HCEC 1CT (cell line): Measurements from ENCODE around the gene ANGEL2.

Experiments
- DNase-seq: peaks from one replicate; pipeline ENCODE4 v3.0.0-alpha.2; 2017

ANGEL2 gene

GRCh38 chr1:212950243-212951125 is 65.2 kb downstream of the ANGEL2 start, which contains the start of gene VASH2:
TSS of gene VASH2 (plus strand) at chr1:212950541. CDS start at chr1:212951543, 1,002 bp downstream.
- peak; percentile 19 for DNase-seq

DNA sequence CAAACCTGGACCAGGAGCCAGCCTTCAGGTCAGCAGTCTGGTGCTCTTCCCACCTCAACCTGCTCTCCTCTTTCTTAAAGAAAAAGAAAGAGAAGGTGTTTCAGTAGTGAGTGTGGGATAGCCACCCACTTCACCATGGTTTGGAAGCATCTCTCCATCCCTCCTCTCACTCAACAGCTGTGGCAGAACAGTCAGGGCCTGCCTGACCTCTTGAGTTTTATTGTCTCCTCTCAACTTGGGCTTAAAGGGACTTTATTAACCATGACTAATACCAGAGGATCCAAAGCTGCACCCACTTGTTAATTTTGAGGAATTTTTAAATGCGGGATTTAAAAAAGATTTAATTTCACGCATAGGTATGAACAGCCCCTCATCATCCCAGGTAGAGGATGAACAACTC is 65.9 kb downstream of the ANGEL2 start:
- no peak for DNase-seq

GRCh38 chr1:212946872-212947271 is 68.8 kb downstream of the ANGEL2 start:
- no peak for DNase-seq

GRCh38 chr1:212945463-212946160 is 70.1 kb downstream of the ANGEL2 start:
- DNase-seq = no peak

DNA sequence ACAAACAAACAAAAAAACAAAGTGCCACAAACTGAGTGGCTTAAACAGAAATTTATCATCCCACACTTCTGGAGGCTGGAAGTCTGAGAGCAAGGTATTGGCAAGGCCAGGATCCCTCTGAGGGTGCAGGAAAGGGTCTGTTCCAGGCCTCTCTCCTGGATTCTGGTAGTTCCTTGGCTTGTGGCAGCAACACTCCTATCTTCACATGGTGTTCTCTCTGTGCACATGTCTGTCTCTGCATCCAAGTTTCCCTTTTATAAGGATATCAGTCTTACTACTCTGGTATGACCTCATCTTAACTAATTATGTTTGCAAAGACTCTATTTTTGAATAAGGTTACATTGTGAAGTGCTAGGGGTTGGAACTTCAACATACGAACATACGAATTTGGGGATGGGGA is 70.6 kb downstream of the ANGEL2 start:
- DNase-seq = no peak

- DNase-seq = no peak
These were observed 71.3 kb downstream of the ANGEL2 start for GRCh38 chr1:212944229-212944901.

DNA sequence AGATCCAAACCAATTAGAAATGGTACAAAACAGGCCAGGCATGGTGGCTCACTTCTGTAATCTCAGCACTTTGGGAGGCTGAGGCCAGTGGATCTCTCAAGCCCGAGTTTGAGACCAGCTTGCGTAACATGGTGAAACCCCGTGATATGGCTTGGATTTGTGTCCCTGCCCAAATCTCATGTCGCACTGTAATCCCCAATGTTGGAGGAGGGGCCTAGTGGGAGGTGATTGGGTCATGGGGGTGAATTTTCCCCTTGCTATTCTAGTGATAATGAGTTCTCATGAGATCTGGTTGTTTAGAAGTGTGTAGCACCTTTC is 72.3 kb downstream of the ANGEL2 start:
- DNase-seq = no peak

DNA sequence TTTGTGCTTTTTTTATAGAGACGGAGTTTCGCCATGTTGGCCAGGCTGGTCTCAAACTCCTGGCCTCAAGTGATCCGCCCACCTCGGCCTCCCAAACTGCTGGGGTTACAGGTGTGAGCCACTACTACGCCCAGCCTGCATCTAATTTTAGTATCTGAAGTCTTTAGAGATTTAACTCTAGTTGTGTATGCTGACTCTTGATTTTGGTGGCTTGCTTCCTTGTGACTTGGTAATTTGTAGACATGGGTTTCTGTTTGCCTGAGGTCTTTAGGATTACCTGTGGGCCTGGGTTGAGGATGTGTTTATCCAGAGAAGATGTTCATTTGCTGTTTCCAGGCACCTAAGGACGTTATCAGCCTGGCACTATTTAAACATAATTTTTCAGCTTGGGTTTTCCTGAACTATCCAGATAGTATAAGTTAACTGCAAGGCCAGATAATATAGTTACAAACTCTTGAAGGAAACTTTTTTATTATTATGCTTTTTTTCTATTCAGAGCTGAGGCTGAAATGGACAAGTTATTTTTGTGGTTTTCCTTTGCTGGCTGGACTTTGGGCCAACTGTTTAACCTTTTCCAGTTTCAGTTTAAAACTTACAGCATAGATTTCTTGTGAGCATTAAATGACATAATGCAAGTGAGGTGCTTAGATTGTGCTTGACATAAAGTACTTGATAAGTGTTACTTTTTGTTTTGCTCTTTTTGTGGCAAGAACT is 72.8 kb downstream of the ANGEL2 start:
- DNase-seq = no peak
